GM06990 (cell line): ENCODE measurements around the gene AMMECR1L.

Experiments used
- DNase-seq: peaks from one replicate; pipeline ENCODE4 v3.0.0-alpha.2; 2011; ENCODE audit not compliant: insufficient read length; ENCODE audit errors: extremely low read depth
- H3K27me3 ChIP-seq: replicated peaks from 2 replicates; pipeline ENCODE4 v1.6.0; 2011; ENCODE audit warnings: low read length; ENCODE audit not compliant: control insufficient read depth, insufficient read depth
- H3K36me3 ChIP-seq: 2 replicates; pipeline ENCODE4 v1.5.1; 2011; ENCODE audit warnings: low read length; ENCODE audit not compliant: control insufficient read depth, insufficient read depth
- H3K4me3 ChIP-seq: replicated peaks from 2 replicates; pipeline ENCODE4 v1.5.1; 2011; ENCODE audit warnings: low read depth, mild to moderate bottlenecking, control low read depth, low read length
- TF ChIP-seq, protein P1 (sequence below): IDR thresholded peaks from 2 replicates; pipeline ENCODE4 v1.5.1; 2011; ENCODE audit warnings: low read length, control low read depth, mild to moderate bottlenecking, inconsistent platforms; ENCODE audit not compliant: insufficient read depth, poor library complexity, severe bottlenecking

AMMECR1L gene

DNA sequence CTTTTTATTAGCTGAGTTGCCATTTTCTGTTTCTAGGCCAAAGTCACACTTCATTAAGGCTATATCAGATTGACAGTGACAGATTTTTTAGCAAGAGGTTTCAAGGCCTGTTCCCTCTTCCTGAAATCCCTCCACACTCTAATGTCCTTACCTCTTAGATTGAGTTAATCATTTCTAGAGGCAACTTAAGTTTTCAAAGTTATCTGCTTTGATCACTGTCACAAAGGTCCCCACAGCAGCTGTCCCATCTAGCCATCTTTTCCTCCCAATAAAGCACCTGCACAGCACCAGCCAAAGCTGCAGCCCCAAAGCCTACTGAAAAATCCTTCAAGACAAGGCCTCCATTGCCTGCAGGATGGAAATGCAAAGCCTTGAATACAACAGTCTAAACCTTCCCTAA lies 13.4 kb downstream of the AMMECR1L start:
- peaks cover 16% of the 10 kb centered on the region for H3K36me3 ChIP-seq
- TF ChIP-seq, protein P1, sequence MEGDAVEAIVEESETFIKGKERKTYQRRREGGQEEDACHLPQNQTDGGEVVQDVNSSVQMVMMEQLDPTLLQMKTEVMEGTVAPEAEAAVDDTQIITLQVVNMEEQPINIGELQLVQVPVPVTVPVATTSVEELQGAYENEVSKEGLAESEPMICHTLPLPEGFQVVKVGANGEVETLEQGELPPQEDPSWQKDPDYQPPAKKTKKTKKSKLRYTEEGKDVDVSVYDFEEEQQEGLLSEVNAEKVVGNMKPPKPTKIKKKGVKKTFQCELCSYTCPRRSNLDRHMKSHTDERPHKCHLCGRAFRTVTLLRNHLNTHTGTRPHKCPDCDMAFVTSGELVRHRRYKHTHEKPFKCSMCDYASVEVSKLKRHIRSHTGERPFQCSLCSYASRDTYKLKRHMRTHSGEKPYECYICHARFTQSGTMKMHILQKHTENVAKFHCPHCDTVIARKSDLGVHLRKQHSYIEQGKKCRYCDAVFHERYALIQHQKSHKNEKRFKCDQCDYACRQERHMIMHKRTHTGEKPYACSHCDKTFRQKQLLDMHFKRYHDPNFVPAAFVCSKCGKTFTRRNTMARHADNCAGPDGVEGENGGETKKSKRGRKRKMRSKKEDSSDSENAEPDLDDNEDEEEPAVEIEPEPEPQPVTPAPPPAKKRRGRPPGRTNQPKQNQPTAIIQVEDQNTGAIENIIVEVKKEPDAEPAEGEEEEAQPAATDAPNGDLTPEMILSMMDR = no peak
- H3K4me3 ChIP-seq = no peak overlapping the region
- H3K27me3 ChIP-seq = no peaks in the 10 kb centered on the region
- no peak for DNase-seq

DNA sequence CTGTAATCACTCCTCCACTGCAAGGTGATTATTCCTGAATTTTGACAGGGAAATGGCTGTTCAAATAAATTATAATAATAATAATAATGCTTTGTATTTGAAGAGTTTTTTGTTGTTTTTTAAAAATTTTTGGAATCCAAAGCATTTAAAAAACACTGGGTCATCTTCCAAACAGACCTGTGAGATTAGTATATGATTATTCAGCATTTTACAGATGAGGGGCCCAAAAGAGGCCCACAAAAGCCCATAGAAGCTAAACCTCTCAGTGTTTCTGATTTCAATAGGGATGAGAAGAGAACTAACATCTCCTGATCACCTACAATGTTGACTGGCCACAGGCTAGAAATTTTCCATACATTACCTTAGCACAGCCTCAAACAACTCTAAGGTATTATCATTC lies 19.8 kb downstream of the AMMECR1L start:
- no peak for DNase-seq
- H3K36me3 ChIP-seq = peaks cover 28% of the 10 kb centered on the region
- H3K27me3 ChIP-seq = no peaks in the 10 kb centered on the region
- H3K4me3 ChIP-seq = no peak overlapping the region
- TF ChIP-seq, protein P1 = no peak

DNA sequence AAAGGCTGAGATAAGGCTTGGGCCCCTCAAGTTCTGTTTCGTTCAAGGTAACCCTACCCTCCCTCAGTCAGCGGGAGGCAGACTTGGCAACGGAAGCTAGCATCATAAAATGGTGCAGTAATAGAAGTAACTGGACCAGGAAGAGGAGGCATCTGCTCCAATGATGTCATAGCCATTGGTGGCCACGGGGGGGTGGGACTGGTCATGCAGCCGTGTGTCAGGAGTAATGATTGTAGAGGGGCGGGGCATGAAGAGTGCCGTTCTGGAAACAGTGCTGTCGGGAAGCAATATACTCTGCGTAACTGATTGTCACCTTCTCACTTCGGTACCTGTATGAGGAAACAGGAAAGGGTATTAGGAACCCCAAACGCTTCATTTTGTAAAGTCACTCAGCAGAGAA lies 20.9 kb downstream of the AMMECR1L start:
- H3K27me3 ChIP-seq = no peaks in the 10 kb centered on the region
- DNase-seq = no peak
- H3K4me3 ChIP-seq = no peak overlapping the region
- TF ChIP-seq, protein P1 = peak; percentile 2
- H3K36me3 ChIP-seq = peaks cover 25% of the 10 kb centered on the region

DNA sequence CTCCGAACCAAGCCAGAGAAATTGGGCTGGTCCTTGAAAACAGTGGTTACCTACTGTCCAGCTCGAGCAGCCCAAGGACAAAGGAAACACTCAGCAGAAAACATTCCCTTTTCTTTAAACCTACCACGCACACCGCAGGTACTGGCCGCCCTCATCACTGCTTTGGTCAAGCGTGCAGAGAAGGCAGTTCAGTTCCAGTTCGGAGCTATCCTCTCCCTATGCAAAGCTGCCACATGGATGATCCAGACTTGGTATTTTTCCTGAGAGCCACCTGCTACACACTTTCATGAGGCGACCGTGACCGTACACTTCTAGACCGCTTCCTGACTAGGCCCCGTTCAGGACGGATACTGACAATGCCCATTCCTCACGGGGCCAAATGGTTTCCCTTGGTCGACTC lies 23.5 kb downstream of the AMMECR1L start:
- TF ChIP-seq, protein P1 = no peak
- Histone ChIP-seq H3K4me3 (no peak overlapping the region), H3K27me3 (no peaks in the 10 kb centered on the region), H3K36me3 (peaks cover 19% of the 10 kb centered on the region)
- no peak for DNase-seq

DNA sequence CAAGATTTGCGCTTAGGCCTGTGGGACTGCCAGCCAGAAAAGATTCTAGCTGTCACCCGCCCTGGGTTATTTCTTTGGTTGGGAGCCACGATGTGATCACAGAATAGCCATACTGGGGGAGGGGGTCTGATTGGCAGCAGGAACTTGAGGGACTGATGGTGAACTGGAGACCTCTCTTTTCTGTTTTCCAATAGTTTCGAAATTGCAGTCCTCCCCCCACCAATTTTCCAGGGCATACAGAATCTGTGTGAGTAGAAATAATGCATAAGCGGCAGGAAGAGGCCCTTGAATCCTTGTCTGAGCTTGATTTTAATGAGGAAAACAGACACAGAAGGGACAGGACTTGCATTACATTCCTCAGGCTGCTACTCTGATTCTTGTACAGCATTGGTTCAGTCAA lies 25.6 kb downstream of the AMMECR1L start:
- Histone ChIP-seq H3K27me3 (no peaks in the 10 kb centered on the region), H3K4me3 (no peak overlapping the region), H3K36me3 (peaks cover 10% of the 10 kb centered on the region)
- TF ChIP-seq, protein P1 = no peak
- DNase-seq = no peak

DNA sequence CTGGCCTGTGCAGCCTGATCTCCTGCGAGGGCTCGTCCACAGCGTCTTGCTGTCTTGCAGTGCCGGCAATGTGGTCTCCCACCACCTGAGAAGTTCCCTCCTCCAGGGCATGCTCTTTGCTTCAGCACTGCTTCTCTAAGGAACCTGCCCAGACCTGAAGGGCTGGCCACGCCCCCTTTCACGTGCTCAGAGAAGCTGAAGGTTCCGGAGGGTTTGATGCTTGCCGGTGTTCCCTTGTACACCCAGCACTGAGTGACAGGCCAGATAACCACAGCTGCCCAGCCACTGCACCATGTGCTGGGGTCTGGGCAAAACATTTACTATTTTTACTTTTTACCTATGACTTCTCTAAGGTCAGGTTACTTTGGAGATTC lies 26.1 kb downstream of the AMMECR1L start:
- Histone ChIP-seq H3K36me3 (peaks cover 10% of the 10 kb centered on the region), H3K27me3 (no peaks in the 10 kb centered on the region), H3K4me3 (no peak overlapping the region)
- TF ChIP-seq, protein P1 = no peak
- peak; percentile 31 for DNase-seq
